NCI-H2107 (cell line): ENCODE results near the gene CNTN1.
"Not testable (repeated sequence)": the region's sequence is repeated elsewhere in the genome, so short reads cannot be mapped to it uniquely, and the experiment has no call there.

Source experiments
- DNase-seq: peaks from one replicate; lab custom pipeline; 2025; lab: John Stamatoyannopoulos, UW

CNTN1 gene

DNA sequence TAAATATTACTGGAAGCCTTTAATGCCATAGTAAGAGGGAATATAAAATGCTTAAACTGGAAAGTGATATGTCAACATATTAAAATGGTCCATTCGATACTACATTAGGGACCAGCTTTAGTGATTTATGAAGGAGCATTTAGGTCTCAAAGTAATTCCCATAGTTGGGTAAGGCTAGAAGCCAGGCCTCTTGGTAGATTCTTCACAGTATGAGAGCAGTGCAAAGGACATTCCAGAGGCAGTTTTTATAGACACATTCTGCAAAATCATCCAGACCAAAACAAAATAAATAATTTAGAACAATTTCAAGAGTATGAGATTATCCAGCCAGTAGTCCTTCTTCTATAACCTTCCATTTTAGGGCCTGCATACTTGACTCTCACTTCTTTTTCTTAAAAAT lies 353.3 kb downstream of the CNTN1 start:
- no peak for DNase-seq

DNA sequence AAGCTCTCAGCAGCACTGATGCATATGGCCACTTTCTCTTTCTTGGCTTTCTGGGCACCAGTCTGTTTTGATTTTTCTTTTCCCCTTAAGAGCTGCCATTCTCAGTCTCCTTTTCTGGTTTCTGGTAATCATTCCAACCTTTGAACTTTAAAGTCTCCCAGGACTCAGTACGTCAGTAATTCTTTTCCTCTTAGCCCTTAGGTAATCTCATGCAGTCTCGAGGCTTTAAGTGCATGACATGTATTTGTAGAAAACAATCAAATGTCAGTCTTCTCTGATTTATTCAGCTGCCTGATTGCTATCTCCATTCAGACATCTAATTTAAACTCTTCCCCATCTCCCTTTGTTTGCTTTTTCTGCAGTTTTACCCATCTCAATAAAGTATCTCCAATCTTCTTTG lies 356.8 kb downstream of the CNTN1 start:
- DNase-seq = no peak

DNA sequence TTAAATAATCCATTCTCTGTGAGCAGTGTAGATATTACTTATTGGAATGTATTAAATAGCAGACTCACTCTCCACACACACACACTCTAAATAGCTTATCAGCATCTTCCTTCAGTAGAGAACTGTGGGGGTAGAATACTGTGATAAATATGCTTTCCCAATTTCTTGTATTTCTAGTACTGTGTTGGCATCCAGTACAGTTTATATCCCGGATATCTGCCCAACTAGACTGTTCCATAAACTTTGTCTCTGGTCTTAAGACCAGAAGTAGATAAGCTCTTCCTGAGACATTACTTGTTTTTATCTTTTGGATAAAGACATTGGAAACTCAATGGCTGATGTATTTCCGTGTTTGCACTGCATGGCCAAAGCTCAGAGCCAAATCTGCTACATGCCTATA lies 359.7 kb downstream of the CNTN1 start:
- no peak for DNase-seq

DNA sequence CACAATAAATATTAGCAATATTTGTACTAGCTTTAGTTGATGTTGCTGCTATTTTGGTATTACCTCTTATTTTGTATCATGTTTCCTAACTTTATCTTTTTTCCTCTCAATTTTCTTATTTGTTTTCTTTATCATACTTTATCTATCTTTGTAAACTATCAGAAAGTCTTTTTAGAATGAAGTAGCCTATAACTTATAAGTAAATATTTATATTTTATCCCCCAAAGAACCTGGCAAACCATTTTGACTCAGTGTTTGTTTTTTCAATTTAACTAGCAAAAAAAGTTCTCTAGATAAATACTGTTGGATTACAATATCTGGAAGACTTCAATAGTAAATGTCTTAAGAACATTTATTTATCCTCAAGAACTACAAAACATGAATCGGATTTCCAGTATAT lies 360.2 kb downstream of the CNTN1 start:
- DNase-seq = no peak

DNA sequence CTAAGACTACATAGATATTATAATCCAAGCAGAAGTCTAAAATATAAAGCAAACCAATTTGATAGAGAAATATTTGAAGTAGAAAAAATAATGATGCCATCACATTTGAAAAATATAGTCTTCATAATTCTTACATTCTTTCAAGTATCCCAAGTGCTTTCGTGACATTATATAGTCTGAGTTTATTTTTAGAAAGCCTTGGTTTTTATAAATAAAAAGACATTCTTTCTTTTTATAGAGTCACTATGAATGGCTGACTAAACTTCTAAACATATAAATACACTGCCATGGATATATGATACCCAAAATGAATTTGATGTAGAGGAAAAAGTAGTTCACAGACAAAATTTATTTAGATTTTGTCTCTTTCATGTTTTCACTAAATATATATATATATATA lies 360.8 kb downstream of the CNTN1 start:
- no peak for DNase-seq

DNA sequence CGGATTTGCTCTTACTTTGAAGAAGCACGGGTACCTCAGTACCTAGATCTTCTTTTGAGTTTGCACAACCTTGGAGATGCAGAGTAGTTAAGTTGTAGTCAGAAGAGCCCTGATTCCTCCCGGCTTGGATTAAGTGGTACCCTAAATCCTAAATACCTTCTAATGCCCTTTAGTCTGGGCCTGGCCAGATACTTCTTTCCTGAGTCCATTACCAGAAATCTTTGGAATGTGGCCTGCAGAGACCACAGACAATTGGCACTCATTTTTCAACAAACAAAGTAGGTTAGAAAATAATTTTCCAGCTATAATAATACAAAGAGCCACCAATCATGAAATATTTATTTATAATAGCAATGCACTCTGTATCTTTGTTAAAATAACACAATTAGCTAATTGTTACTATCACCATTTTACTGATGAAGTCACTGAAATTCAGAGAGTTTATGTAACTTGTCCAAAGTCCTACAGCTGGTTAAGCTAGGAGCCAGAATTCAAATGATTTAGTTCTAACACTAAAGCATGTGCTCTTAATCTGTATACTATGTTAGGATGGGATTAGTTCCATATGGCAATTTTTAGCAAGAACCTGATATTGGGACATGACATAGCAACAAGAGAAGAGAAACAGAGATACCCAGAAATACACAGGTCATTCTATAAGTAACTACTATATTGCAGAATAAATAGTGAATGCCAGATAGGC lies 363.8 kb downstream of the CNTN1 start:
- DNase-seq = no peak

DNA sequence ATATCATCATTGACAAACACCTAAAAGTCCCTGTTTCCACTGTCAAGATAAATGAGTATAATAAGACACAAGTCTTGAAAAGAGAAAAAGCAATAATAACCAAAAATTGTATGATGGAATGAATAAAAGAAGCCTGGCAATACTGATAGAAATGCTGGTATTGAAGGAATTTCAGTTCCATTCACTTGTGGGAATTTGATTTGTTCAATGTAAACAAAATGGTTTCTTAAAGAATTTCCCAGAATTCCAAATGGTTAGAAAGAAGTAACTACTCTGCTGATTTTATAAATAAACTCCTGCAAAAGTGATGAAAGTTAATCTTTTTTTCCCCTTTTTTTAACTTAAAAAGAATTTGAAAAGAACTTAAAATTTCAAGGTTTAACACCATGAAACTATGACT lies 366.0 kb downstream of the CNTN1 start:
- DNase-seq = no peak

DNA sequence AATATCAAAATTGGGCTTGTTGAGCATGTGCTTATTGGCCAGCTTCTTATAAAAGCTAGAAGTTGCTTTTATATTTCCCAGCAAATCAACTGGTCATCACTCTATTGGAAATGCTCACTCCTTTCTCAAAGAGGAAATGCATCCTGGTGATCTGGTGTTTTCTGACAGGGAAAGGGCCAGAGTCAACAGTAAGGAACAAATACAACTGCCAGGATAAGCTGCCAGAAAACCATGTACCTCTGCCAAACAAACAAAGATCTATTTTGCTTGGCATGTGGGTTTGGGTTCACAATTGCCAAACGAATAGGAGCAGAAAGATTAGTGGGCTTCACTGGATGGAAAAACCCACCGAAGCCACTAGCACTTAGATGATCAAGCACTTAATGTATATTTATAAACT lies 369.0 kb downstream of the CNTN1 start:
- DNase-seq = no peak

DNA sequence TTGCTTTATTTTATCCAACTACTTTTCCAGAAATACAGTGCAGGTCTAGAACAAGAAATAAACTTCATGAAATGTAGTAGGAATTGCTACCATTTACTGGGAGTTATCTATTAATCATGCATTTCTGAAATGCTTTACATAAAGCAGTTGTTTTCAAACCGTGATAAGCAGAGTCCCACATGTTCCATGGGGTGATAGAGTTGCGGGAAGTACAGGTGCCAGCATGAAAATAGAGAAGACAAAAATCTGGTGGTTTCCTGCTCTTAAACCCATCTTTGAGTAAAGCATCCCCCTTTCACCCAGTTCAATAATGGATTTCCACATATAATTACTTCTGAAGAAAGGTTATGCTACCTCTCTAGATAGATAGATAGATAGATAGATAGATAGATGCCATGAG lies 372.2 kb downstream of the CNTN1 start:
- DNase-seq = no peak

DNA sequence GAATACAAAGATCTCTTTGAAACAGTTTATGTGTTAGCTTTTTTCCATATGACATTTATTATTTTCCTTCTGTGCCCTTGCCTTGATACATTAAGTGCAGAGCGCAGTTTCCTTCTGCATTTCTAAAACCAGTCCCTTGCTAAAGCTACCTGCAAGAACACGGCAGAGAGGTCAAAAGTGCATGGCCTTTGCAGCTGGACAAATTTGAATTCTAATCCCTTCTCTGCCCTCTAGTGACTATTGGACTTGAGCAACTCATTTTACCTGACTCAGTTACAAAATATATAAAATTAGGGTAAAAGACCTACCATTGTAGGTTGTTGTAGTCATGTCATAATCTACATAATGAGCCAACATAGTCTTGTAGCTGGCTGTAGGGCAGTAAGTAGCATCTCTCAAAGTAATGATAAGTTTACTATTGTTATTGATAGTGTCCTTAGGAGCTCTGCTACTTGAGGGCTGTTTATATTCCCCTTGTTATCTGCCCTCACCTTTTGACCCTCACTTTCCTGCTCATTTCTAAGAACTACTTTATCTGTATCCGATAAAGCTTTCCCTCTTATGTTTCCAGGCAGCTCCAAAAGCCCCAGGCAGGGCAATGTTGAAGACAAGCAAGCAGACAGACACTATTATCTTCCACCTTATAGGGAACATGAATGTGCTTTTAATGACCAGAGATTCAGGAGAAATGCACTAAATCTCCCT lies 375.9 kb downstream of the CNTN1 start:
- no peak for DNase-seq

DNA sequence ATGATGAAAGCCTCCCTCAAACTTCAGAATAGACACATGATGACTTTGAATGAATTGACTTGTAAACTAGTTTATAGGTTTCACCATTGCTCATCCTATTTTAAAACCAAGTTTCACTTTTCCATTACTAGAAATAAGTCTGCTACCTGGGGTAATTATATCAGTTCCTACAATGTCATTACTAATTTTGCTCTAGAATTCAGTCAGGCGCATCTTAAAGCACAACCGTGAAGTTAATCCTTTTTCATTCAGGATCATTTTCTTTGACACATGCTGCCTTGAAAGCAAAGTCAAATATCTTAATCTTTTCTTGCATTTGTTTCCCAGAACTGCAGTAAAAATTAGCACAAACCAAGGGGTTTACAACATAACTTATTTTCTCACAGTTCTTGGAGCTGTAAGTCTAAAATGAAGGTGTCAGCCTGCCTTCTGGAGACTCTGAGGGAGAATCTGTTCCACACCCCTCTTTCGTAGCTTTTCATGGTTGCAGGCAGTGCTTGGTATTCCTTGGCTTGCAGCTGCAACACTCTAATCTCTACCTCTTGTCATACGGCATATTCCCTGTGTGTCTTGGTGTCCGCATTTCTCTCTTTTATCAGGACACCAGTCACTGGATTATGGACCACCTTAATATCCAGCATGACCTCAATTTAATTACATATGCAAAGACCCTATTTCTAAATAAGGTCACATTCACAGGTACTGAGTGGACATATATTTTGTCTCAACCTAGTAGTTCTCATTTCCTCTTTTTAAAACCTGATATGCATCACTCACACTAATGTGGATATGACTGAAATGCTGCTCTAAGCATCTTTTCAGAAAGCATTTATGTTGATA lies 381.6 kb downstream of the CNTN1 start:
- DNase-seq = no peak

DNA sequence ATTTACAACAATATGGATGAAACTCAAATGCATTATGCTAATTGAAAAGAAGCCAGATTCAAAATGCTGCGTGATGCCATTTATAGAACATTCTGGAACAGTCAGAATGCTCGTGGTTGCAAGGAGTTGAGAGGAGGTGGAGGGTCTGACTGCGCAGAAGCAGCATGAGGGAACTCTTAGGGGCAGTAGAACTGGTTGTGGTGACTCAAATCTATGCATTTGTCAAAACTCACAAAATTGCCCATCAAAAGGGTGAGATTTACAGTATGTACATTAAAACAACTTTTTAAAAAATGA lies 382.2 kb downstream of the CNTN1 start:
- no peak for DNase-seq

DNA sequence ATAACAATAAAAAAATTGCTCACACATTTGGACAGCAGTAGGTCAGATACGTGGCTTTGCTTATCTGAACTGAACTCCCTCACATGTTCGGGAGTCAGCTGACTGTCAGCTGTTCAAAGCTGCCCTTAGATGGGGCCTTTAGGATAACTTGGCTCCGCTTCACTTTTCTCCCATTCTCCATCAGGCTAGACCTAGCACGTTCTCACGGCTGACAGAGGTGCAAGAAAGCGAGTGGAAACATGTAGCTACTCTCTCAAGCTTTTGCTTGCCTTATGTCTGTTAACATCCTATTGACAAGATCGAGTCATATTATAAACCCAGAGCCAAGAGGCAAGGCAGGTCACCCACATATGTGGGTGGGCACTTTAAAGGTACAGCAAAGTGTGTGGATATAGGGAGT lies 383.9 kb downstream of the CNTN1 start:
- DNase-seq = no peak

DNA sequence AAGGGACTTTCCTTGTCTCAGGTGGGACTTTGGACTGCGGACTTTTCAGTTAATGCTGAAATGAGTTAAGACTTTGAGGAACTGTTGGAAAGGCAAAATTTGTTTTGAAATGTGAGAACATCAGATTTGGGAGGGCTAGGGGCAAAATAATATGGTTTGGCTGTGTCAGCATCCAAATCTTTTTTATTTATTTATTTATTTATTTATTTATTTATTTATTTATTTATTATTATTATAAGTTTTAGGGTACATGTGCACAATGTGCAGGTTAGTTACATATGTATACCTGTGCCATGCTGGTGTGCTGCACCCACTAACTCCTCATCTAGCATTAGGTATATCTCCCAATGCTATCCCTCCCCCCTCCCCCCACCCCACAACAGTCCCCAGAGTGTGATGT lies 389.0 kb downstream of the CNTN1 start:
- not testable (repeated sequence) for DNase-seq

DNA sequence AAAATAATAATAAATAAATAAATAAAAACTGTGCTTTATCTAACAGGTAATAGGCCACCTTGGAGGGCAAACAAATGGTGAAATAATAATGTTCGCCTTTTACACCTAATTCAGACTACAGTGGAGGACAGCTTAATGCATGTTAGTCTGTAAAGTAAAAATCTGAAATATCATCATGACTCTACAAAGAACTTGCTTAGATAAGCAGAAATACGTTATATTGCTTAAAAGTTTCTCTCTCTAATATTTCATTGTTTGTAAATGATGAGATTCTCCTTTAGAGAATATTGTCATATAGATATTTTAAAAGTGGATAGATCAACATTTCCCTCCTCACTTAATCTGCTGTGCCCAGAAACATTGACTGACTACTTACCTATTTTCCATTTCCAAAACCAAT lies 397.2 kb downstream of the CNTN1 start:
- no peak for DNase-seq

DNA sequence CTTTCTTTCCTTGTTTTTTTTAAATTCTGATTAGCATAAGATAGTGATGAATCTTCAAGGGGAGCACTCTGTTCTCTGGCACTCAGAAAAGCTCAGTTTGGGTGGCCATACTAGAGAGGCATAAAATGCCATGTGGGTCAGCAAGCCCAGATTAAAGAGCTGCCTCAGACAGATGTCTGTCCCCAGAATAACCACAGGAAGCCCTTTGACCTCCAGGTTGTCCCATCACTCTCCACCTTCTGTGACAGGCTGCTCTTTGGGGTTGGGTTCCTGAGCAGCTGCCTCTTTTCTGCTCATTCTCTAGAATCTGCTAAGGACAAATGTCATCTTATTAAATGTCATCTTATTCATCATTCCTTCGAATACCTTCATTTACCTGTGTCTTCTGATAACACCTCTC lies 399.9 kb downstream of the CNTN1 start:
- no peak for DNase-seq

DNA sequence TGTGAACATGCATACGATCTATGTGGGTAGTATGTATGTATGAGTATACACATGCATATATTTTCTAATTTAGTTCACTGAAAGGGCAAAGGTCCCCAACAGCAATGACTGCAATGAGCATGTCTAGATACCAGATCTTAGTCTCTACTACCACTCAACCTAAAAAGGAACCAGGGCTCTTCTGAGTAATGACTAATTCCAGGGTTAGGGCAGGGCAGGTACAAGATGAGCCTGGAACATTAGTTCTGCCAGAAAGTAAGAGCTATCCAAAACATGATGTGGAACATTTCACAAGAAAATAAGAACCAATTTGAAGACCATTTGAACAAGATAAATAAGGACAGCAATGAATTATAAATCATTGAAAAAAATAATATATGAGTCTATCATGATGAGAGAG lies 404.6 kb downstream of the CNTN1 start:
- DNase-seq = no peak

DNA sequence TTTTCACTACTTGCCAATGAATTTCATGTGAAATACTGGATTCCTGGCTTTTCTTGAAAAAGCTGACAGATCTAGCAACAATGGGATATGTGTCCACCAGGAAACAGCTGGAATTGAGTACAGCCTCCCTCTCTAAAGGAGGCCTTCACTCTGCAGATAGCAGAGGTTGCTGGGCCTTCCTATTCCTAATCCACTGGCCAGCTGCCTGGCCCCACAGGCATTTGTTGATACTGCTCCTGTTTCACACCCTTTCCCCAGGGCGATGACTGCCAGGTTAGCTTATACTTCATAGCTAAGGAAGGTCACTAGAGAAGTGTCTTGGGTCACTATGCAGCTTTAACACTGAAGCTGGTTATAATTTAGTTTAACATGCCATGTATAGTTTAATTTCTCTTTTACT lies 408.3 kb downstream of the CNTN1 start:
- DNase-seq = no peak

DNA sequence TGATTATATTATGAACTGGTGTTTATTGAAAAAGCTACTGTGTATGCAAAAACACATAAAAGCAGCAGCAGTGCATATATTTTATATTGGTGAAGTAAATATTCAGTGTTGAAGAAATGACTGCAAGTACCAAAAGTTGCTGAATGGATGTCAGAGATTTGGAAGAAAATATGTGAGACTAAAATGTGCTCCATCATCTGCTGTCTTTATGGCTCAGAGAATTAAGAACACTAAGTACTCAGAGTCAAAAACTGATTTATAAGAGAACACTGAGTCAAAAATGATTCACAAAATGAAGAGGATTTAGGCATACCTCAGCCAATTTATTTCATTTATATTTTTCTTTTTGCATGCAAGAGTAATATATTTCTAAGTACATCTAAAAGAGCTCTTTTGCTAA lies 409.6 kb downstream of the CNTN1 start:
- no peak for DNase-seq

DNA sequence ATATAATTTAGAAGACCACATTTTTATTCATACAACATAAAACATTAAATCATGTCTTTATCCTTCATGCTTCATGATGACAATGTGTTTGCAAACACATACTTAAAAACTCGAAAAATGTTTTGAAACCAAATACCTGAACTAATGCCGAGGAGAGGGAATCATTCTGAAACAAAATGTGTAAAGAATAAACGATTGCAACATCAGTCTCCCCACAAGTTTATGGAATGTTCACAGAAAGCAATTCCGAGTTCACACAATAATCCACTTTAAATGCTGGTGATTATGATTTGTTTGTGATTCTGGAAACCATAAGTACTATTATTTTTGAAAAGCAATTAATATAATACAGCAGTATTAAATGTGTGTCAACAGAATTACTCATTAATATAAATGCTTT lies 411.4 kb downstream of the CNTN1 start:
- DNase-seq = no peak

DNA sequence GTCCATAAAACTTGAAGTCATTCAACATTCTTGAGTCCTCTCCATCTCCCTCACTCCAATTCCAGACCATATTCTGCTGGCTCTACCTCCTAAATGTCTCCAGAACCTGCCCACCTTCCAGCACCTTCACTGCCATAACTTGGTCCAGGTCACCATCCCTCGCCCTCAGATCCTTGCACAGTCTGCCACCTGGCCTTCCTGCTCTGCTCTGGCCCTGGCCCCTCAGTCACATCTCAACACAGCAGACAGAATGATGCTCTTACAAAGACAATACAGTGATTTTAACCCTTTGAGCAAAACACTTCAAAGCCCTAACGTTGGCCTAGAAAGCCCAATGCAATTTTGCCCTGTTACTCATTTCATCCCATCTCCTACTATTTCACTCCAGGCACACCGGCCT lies 414.1 kb downstream of the CNTN1 start:
- no peak for DNase-seq

DNA sequence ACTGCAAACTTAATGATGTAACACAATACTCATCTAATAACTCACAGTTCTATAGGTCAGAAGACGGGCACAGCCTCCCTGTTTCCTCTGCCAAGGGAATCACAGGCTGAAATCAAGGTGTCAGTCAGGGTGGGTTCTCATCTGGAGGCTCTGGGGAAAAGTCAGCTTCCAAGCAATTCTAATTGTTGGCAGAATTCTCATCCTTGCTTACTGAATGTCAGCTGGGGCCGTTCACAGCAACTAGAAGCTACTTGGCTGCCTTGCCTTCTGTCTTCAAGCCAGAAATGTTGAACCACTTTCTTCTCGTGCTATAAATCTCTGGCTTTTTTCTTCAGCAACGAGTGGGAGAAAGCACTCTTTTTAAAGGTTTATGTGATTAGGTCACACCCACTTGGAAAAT lies 415.8 kb downstream of the CNTN1 start:
- DNase-seq = no peak

DNA sequence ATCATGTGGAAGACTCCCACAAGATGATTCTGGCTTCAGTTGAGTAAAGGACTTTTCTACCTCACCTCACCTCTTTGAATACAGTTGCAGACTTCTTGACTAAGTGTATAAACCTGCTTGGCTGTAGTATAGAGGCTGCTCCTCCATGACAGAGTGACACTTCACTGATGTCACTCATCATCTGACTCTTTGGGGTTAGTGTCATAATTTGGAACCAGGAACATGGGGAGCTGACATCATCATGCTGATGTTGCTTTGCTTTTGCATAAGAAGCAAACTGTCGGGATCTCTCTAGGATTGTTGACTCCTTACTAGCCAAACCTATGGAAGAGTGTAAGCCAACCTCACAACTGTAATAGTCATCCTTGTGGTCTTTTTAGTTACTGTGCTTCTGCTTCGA lies 420.7 kb downstream of the CNTN1 start:
- DNase-seq = no peak
